Hepatocyte (in vitro differentiated cells): ENCODE results near the gene ATP1A3.

Source experiments
- EZH2 ChIP-seq: fragments of 200-600 bp; sonication (generic); IDR thresholded peaks from 2 replicates; pipeline ENCODE4 v1.6.1; 2016; ENCODE audit warnings: antibody characterized with exemption, mild to moderate bottlenecking, borderline replicate concordance
- EZH2phosphoT487 ChIP-seq: fragments of 200-600 bp; sonication (generic); IDR thresholded peaks from one replicate; pipeline ENCODE4 v1.6.1; 2018; ENCODE audit warnings: antibody characterized with exemption, mild to moderate bottlenecking, low read depth, moderate library complexity; ENCODE audit not compliant: unreplicated experiment, severe bottlenecking
- TF ChIP-seq, protein P1 (sequence below): fragments of 200-600 bp; sonication (generic); IDR thresholded peaks from 2 replicates; pipeline ENCODE4 v1.5.1; 2016; ENCODE audit warnings: antibody characterized with exemption, mild to moderate bottlenecking; ENCODE audit not compliant: poor library complexity

DNA sequence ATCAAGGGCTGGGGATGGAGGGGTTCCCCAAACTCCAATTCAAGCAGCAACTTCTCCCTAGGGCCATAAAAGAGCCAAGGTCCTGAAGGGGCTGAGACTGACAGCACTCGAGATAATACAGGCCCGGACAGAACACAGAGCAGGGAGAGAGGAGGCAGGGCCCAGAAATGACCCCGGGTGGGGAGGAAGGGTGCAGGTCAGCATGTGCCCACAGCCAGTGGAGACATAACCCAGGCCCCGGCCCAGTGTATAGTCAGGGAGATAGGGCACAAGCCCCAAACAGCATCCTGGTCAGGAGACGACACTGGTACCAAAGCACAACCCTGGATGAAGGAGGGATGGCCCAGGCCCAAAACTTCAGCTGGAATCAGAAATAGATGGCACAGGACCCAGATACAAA lies 28.6 kb upstream of the ATP1A3 start:
- TF ChIP-seq, protein P1, sequence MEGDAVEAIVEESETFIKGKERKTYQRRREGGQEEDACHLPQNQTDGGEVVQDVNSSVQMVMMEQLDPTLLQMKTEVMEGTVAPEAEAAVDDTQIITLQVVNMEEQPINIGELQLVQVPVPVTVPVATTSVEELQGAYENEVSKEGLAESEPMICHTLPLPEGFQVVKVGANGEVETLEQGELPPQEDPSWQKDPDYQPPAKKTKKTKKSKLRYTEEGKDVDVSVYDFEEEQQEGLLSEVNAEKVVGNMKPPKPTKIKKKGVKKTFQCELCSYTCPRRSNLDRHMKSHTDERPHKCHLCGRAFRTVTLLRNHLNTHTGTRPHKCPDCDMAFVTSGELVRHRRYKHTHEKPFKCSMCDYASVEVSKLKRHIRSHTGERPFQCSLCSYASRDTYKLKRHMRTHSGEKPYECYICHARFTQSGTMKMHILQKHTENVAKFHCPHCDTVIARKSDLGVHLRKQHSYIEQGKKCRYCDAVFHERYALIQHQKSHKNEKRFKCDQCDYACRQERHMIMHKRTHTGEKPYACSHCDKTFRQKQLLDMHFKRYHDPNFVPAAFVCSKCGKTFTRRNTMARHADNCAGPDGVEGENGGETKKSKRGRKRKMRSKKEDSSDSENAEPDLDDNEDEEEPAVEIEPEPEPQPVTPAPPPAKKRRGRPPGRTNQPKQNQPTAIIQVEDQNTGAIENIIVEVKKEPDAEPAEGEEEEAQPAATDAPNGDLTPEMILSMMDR: no peak
- TF ChIP-seq EZH2 (no peak), EZH2phosphoT487 (no peak)
